Bronchial epithelial cell (primary cell): Measurements from ENCODE around the gene CREG1. TPM values are rescaled to one million over a fixed set of nuclear protein-coding genes. Genes with fewer than 3 reads are reported as not detected.

Source experiments
- DNase-seq: peaks from one replicate; pipeline ENCODE4 v3.0.0-alpha.2; 2010; ENCODE audit warnings: low read depth
- FAIRE-seq: peaks from 2 replicates; lab custom pipeline; 2011; peaks lifted over from hg19 to GRCh38; lab: Jason Lieb, UNC
- H3K27me3 ChIP-seq: 2 replicates; pipeline ENCODE4 v1.5.1; 2011; ENCODE audit warnings: low read length; ENCODE audit not compliant: control insufficient read depth, insufficient read depth
- H3K36me3 ChIP-seq: 2 replicates; pipeline ENCODE4 v1.5.1; 2011; ENCODE audit warnings: low read length; ENCODE audit not compliant: control insufficient read depth, insufficient read depth
- H3K4me3 ChIP-seq: 2 replicates; pipeline ENCODE4 v1.5.1; 2011; ENCODE audit warnings: mild to moderate bottlenecking, low read depth, low read length, control low read depth
- CTCF ChIP-seq: IDR thresholded peaks from 2 replicates; pipeline ENCODE4 v1.5.1; 2011; ENCODE audit warnings: mild to moderate bottlenecking, moderate library complexity, low read length, control low read depth, inconsistent platforms; ENCODE audit not compliant: insufficient read depth, severe bottlenecking
- total RNA-seq: library from RNA; depleted of rRNA; stranded (reverse); fragments of >200 nt; gene quantifications from 2 replicates; pipeline ENCODE4 v1.2.1, GENCODE V29; 2014

Gene CREG1
- total RNA-seq = 62.2 and 78.2 TPM in 2 replicates

GRCh38 chr1:167553136-167554027, at the start of gene CREG1:
Gene CREG1 (minus strand): TSS chr1:167553762.
- no peak for FAIRE-seq
- no peak for TF ChIP-seq CTCF

GRCh38 chr1:167602840-167603239, 49.3 kb upstream of the CREG1 start:
- no peak for FAIRE-seq
- no peak for TF ChIP-seq CTCF
- no peak for DNase-seq
- H3K27me3 ChIP-seq = no peaks in the 10 kb centered on the region
- H3K4me3 ChIP-seq = no peak overlapping the region
- H3K36me3 ChIP-seq = no peaks in the 10 kb centered on the region

More at GRCh38 chr1:167553136-167554027, at the start of gene CREG1:
- H3K4me3 ChIP-seq = peak within 1 kb of the TSS; percentile 67
- H3K36me3 ChIP-seq = peaks cover 2% of the 10 kb centered on the region
- H3K27me3 ChIP-seq = no peaks in the 10 kb centered on the region
- DNase-seq = peak; percentile 83

GRCh38 chr1:167601442-167602383, 48.2 kb upstream of the CREG1 start:
- FAIRE-seq (no peak), DNase-seq (no peak)

GRCh38 chr1:167599957-167600581, 46.5 kb upstream of the CREG1 start:
- FAIRE-seq (no peak), DNase-seq (peak; percentile 54)
- H3K36me3 ChIP-seq = no peaks in the 10 kb centered on the region

More at GRCh38 chr1:167601442-167602383, 48.2 kb upstream of the CREG1 start:
- no peaks in the 10 kb centered on the region for H3K36me3 ChIP-seq
- TF ChIP-seq CTCF = no peak
- H3K27me3 ChIP-seq = no peaks in the 10 kb centered on the region
- no peak overlapping the region for H3K4me3 ChIP-seq

More at GRCh38 chr1:167599957-167600581, 46.5 kb upstream of the CREG1 start:
- peak; percentile 55 for TF ChIP-seq CTCF
- Histone ChIP-seq H3K27me3 (no peaks in the 10 kb centered on the region), H3K4me3 (no peak overlapping the region)
